ENCODE data around the gene FANCD2OS. TPM values are rescaled to one million over a fixed set of nuclear protein-coding genes. Genes with fewer than 3 reads are reported as not detected.

Gene FANCD2OS
- total and polyA plus RNA-seq, 4 donors: not detected

DNA sequence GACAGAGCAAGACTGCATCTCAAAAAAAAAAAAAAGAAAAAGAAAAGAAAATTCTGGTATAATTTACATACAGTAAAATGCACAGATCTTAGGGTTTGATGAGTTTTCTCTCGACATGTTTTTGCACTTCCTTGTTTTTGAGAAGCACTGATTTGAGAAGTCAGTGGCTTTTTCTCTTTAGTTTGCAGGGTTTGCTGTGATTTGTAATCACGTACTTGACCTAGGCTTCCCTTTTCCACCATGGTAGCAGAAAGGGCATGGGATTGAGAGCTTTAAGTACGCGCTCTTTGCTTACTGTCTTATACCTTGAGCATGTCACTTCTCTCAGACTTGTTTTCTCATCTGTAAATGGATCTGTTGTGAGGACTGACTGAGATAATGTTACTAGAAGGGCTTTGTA lies 37.6 kb upstream of the FANCD2OS start:
- Histone ChIP-seq H3K36me3 (ENCODE audit: control insufficient read depth in 4 of 4, insufficient read depth in 3 of 4, low read depth in 1 of 4, low read length in 3 of 4) (peaks cover 9 to 18% (median 13%) of the 10 kb centered on the region in 4 donors), H3K4me1 (ENCODE audit: control insufficient read depth in 4 of 4, insufficient read depth in 4 of 4, low read length in 3 of 4) (peaks cover 5 to 16% (median 12%) of the 10 kb centered on the region in 4 donors), H3K9me3 (ENCODE audit: control insufficient read depth in 4 of 4, low read length in 3 of 4) (no peaks in the 10 kb centered on the region), H3K9ac (ENCODE audit: low read depth in 1 of 2, low read length in 2 of 2) (no peak overlapping the region), H3K27ac (ENCODE audit: low read depth in 1 of 2, low read length in 2 of 2) (no peak overlapping the region), H3K27me3 (ENCODE audit: control insufficient read depth in 4 of 4, insufficient read depth in 4 of 4, low read length in 3 of 4) (no peaks in the 10 kb centered on the region), H3K4me3 (ENCODE audit: low read depth in 1 of 3, low read length in 3 of 3) (no peak overlapping the region)
- WGBS: 87% methylated on average over 4 of the region's 4 CpGs
- no peak for TF ChIP-seq TAF1 (conservative IDR thresholded peaks at IDR 0.05)
- TF ChIP-seq JUND (IDR thresholded peaks at IDR 0.05): no peak
- TF ChIP-seq HNF4A (conservative IDR thresholded peaks at IDR 0.05): no peak
- TF ChIP-seq, protein P1, sequence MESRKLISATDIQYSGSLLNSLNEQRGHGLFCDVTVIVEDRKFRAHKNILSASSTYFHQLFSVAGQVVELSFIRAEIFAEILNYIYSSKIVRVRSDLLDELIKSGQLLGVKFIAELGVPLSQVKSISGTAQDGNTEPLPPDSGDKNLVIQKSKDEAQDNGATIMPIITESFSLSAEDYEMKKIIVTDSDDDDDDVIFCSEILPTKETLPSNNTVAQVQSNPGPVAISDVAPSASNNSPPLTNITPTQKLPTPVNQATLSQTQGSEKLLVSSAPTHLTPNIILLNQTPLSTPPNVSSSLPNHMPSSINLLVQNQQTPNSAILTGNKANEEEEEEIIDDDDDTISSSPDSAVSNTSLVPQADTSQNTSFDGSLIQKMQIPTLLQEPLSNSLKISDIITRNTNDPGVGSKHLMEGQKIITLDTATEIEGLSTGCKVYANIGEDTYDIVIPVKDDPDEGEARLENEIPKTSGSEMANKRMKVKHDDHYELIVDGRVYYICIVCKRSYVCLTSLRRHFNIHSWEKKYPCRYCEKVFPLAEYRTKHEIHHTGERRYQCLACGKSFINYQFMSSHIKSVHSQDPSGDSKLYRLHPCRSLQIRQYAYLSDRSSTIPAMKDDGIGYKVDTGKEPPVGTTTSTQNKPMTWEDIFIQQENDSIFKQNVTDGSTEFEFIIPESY (IDR thresholded peaks at IDR 0.05): no peak
- TF ChIP-seq GABPA (IDR thresholded peaks at IDR 0.05 in 1 of 2, conservative IDR thresholded peaks at IDR 0.05 in 1 of 2): no peak
- no peak for TF ChIP-seq RAD21 (IDR thresholded peaks at IDR 0.05)
- TF ChIP-seq, protein P2, sequence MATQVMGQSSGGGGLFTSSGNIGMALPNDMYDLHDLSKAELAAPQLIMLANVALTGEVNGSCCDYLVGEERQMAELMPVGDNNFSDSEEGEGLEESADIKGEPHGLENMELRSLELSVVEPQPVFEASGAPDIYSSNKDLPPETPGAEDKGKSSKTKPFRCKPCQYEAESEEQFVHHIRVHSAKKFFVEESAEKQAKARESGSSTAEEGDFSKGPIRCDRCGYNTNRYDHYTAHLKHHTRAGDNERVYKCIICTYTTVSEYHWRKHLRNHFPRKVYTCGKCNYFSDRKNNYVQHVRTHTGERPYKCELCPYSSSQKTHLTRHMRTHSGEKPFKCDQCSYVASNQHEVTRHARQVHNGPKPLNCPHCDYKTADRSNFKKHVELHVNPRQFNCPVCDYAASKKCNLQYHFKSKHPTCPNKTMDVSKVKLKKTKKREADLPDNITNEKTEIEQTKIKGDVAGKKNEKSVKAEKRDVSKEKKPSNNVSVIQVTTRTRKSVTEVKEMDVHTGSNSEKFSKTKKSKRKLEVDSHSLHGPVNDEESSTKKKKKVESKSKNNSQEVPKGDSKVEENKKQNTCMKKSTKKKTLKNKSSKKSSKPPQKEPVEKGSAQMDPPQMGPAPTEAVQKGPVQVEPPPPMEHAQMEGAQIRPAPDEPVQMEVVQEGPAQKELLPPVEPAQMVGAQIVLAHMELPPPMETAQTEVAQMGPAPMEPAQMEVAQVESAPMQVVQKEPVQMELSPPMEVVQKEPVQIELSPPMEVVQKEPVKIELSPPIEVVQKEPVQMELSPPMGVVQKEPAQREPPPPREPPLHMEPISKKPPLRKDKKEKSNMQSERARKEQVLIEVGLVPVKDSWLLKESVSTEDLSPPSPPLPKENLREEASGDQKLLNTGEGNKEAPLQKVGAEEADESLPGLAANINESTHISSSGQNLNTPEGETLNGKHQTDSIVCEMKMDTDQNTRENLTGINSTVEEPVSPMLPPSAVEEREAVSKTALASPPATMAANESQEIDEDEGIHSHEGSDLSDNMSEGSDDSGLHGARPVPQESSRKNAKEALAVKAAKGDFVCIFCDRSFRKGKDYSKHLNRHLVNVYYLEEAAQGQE (IDR thresholded peaks at IDR 0.05): no peak
- no peak for TF ChIP-seq HNF4G (IDR thresholded peaks at IDR 0.05)
- TF ChIP-seq FOXA1 (IDR thresholded peaks at IDR 0.05): no peak
- DNase-seq (ENCODE audit: low spot score): no peak

DNA sequence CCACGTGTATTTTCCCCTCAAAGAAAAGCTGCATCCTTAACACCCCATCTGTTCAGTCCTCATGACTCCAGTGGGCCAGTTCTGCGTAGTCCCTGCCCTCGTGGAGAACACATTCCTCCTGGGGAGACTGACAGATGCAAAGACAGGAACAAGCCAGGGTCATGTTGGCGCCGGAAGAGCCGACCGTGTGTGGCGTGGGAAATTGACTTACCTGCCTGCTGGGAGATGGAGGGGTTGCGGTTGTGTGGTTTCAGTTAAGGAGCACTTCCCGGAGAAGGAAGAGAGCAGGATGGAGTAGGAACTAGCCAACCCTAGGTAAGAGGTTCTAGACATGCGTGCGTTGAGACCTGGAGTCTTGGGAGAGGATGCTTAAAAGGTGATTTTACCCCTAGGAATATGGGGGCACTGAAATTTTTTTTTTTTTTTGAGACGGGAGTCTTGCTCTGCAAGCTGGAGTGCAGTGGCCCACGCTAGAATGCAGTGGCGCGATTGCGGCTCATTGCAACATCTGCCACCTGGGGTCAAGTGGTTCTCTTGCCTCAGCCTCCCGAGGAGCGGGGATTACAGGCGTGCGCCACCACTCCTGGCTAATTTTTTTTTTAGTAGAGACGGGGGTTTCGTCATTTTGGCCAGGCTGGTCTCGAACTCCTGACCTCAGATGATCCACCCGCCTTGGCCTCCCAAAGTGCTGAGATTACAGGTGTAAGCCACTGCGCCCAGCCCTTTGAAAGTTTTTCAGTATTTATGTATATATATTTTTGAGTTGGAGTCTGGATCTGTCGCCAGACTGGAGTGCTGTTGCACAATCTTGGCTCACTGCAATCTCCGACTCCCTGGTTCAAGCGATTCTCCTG lies 34.9 kb upstream of the FANCD2OS start:
- 70% methylated on average over 29 of the region's 29 CpGs for WGBS
- no peak for DNase-seq (ENCODE audit: low spot score)
- H3K9ac ChIP-seq (ENCODE audit: low read depth in 1 of 2, low read length in 2 of 2): no peak overlapping the region
- TF ChIP-seq FOXA2 (IDR thresholded peaks at IDR 0.05) (no peak), EGR1 (IDR thresholded peaks at IDR 0.05; ENCODE audit: low read depth in 2 of 2) (no peak), SP1 (IDR thresholded peaks at IDR 0.05) (no peak), YY1 (IDR thresholded peaks at IDR 0.05) (no peak)
- H3K9me3 ChIP-seq (ENCODE audit: control insufficient read depth in 4 of 4, low read length in 3 of 4): no peaks in the 10 kb centered on the region
- H3K4me3 ChIP-seq (ENCODE audit: low read depth in 1 of 3, low read length in 3 of 3): peak overlapping the region in 2 of 3 donors; percentile 36 to 87
- peaks cover 0 to 4% (median 0%) of the 10 kb centered on the region in 4 donors for H3K36me3 ChIP-seq (ENCODE audit: control insufficient read depth in 4 of 4, insufficient read depth in 3 of 4, low read depth in 1 of 4, low read length in 3 of 4)
- H3K27ac ChIP-seq (ENCODE audit: low read depth in 1 of 2, low read length in 2 of 2): no peak overlapping the region
- peaks cover 5 to 16% (median 12%) of the 10 kb centered on the region in 4 donors for H3K4me1 ChIP-seq (ENCODE audit: control insufficient read depth in 4 of 4, insufficient read depth in 4 of 4, low read length in 3 of 4)
- no peaks in the 10 kb centered on the region for H3K27me3 ChIP-seq (ENCODE audit: control insufficient read depth in 4 of 4, insufficient read depth in 4 of 4, low read length in 3 of 4)
